Tibial nerve (tissue), 4 donors: ENCODE measurements around the gene SEMA5A.

Source experiments
- CTCF ChIP-seq, 5 experiments: fragments of 200-600 bp in 3 of 5; fragments of 450-650 bp in 2 of 5; sonication (generic) in 3 of 5; IDR thresholded peaks; one replicate each; pipeline ENCODE4 v1.5.1; 2016 to 2019; ENCODE audit warnings: antibody characterized with exemption in 5 of 5, mild to moderate bottlenecking in 3 of 5, moderate library complexity in 2 of 5
- EP300 ChIP-seq, 2 donors: sonication (generic); formaldehyde crosslinking; IDR thresholded peaks; one replicate each; pipeline ENCODE4 v1.6.1; 2017; ENCODE audit warnings: antibody characterized with exemption in 2 of 2, mild to moderate bottlenecking in 1 of 2
- POLR2A ChIP-seq, 2 donors: fragments of 450-650 bp; IDR thresholded peaks; one replicate each; pipeline ENCODE4 v1.6.1; 2017; ENCODE audit warnings: antibody characterized with exemption in 2 of 2, mild to moderate bottlenecking in 2 of 2, moderate library complexity in 2 of 2

DNA sequence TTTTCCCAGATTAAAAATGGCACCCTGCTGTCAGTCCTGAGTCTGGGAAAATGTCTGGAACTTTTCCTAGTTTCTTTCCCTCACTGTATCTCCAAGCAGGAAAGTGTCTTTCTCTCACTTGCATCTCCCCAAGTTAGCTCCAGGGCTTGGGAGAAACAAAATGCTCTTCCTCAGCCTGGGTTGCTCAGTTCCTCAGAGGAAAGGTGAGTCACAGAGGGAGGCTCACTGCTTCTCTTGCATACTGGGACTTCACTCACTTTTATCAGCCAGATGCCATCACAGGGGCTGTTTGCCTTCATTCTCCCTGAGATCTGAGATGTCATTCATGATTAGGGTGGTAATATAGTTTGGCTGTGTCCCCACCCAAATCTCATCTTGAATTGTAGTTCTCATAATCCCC lies 519.9 kb downstream of the SEMA5A start:
- TF ChIP-seq CTCF (IDR thresholded peaks at IDR 0.05) (no peak), POLR2A (IDR thresholded peaks at IDR 0.05) (no peak), EP300 (IDR thresholded peaks at IDR 0.05) (no peak)
